ENCODE measurements around the gene PHF3.

Gene PHF3

GRCh38 chr6:63706630-63707029 is 71.0 kb downstream of the PHF3 start:
- H3K27ac ChIP-seq (ENCODE audit: low read depth in 2 of 2, low read length in 2 of 2), result no peak overlapping the region
- H3K4me3 ChIP-seq (ENCODE audit: low read length in 2 of 2), result no peak overlapping the region
- no peak overlapping the region for H3K9ac ChIP-seq (ENCODE audit: low read depth in 1 of 2, low read length in 2 of 2)
- no peaks in the 10 kb centered on the region for H3K9me3 ChIP-seq (ENCODE audit: control insufficient read depth in 2 of 2, low read length in 2 of 2)
- peaks cover 56 to 62% of the 10 kb centered on the region in 2 donors for H3K36me3 ChIP-seq (ENCODE audit: control insufficient read depth in 2 of 2, insufficient read depth in 2 of 2, low read length in 2 of 2)
- no peaks in the 10 kb centered on the region for H3K27me3 ChIP-seq (ENCODE audit: control insufficient read depth in 2 of 2, insufficient read depth in 2 of 2, low read length in 2 of 2)
- no peaks in the 10 kb centered on the region for H3K4me1 ChIP-seq (ENCODE audit: control insufficient read depth in 2 of 2, insufficient read depth in 2 of 2, low read length in 2 of 2)

GRCh38 chr6:63708631-63709030 is 73.0 kb downstream of the PHF3 start:
- Histone ChIP-seq H3K9ac (ENCODE audit: low read depth in 1 of 2, low read length in 2 of 2) (no peak overlapping the region), H3K36me3 (ENCODE audit: control insufficient read depth in 2 of 2, insufficient read depth in 2 of 2, low read length in 2 of 2) (peaks cover 61 to 67% of the 10 kb centered on the region in 2 donors), H3K4me1 (ENCODE audit: control insufficient read depth in 2 of 2, insufficient read depth in 2 of 2, low read length in 2 of 2) (no peaks in the 10 kb centered on the region), H3K27me3 (ENCODE audit: control insufficient read depth in 2 of 2, insufficient read depth in 2 of 2, low read length in 2 of 2) (no peaks in the 10 kb centered on the region), H3K9me3 (ENCODE audit: control insufficient read depth in 2 of 2, low read length in 2 of 2) (no peaks in the 10 kb centered on the region), H3K4me3 (ENCODE audit: low read length in 2 of 2) (no peak overlapping the region), H3K27ac (ENCODE audit: low read depth in 2 of 2, low read length in 2 of 2) (no peak overlapping the region)

- Histone ChIP-seq H3K27me3 (ENCODE audit: control insufficient read depth in 2 of 2, insufficient read depth in 2 of 2, low read length in 2 of 2) (no peaks in the 10 kb centered on the region), H3K27ac (ENCODE audit: low read depth in 2 of 2, low read length in 2 of 2) (no peak overlapping the region), H3K9ac (ENCODE audit: low read depth in 1 of 2, low read length in 2 of 2) (no peak overlapping the region), H3K9me3 (ENCODE audit: control insufficient read depth in 2 of 2, low read length in 2 of 2) (no peaks in the 10 kb centered on the region), H3K4me3 (ENCODE audit: low read length in 2 of 2) (no peak overlapping the region), H3K4me1 (ENCODE audit: control insufficient read depth in 2 of 2, insufficient read depth in 2 of 2, low read length in 2 of 2) (no peaks in the 10 kb centered on the region), H3K36me3 (ENCODE audit: control insufficient read depth in 2 of 2, insufficient read depth in 2 of 2, low read length in 2 of 2) (peaks cover 60 to 62% of the 10 kb centered on the region in 2 donors)
These were observed 73.5 kb downstream of the PHF3 start for GRCh38 chr6:63709148-63709547.

- H3K9me3 ChIP-seq (ENCODE audit: control insufficient read depth in 2 of 2, low read length in 2 of 2), result no peaks in the 10 kb centered on the region
- H3K9ac ChIP-seq (ENCODE audit: low read depth in 1 of 2, low read length in 2 of 2), result no peak overlapping the region
- H3K4me3 ChIP-seq (ENCODE audit: low read length in 2 of 2), result no peak overlapping the region
- H3K36me3 ChIP-seq (ENCODE audit: control insufficient read depth in 2 of 2, insufficient read depth in 2 of 2, low read length in 2 of 2), result peaks cover 32 to 47% of the 10 kb centered on the region in 2 donors
- H3K27me3 ChIP-seq (ENCODE audit: control insufficient read depth in 2 of 2, insufficient read depth in 2 of 2, low read length in 2 of 2), result no peaks in the 10 kb centered on the region
- no peak overlapping the region for H3K27ac ChIP-seq (ENCODE audit: low read depth in 2 of 2, low read length in 2 of 2)
- no peaks in the 10 kb centered on the region for H3K4me1 ChIP-seq (ENCODE audit: control insufficient read depth in 2 of 2, insufficient read depth in 2 of 2, low read length in 2 of 2)
These were observed 77.7 kb downstream of the PHF3 start for GRCh38 chr6:63713332-63713731.

GRCh38 chr6:63714091-63714490 is 78.5 kb downstream of the PHF3 start:
- H3K36me3 ChIP-seq (ENCODE audit: control insufficient read depth in 2 of 2, insufficient read depth in 2 of 2, low read length in 2 of 2), result peaks cover 29 to 44% of the 10 kb centered on the region in 2 donors
- no peaks in the 10 kb centered on the region for H3K27me3 ChIP-seq (ENCODE audit: control insufficient read depth in 2 of 2, insufficient read depth in 2 of 2, low read length in 2 of 2)
- H3K4me3 ChIP-seq (ENCODE audit: low read length in 2 of 2), result no peak overlapping the region
- H3K4me1 ChIP-seq (ENCODE audit: control insufficient read depth in 2 of 2, insufficient read depth in 2 of 2, low read length in 2 of 2), result no peaks in the 10 kb centered on the region
- no peaks in the 10 kb centered on the region for H3K9me3 ChIP-seq (ENCODE audit: control insufficient read depth in 2 of 2, low read length in 2 of 2)
- H3K9ac ChIP-seq (ENCODE audit: low read depth in 1 of 2, low read length in 2 of 2), result no peak overlapping the region
- H3K27ac ChIP-seq (ENCODE audit: low read depth in 2 of 2, low read length in 2 of 2), result no peak overlapping the region

- Histone ChIP-seq H3K9me3 (ENCODE audit: control insufficient read depth in 2 of 2, low read length in 2 of 2) (no peaks in the 10 kb centered on the region), H3K4me3 (ENCODE audit: low read length in 2 of 2) (no peak overlapping the region), H3K9ac (ENCODE audit: low read depth in 1 of 2, low read length in 2 of 2) (no peak overlapping the region)
These were observed 80.6 kb downstream of the PHF3 start for GRCh38 chr6:63716169-63716568.

GRCh38 chr6:63721181-63721580 is 85.6 kb downstream of the PHF3 start:
- no peak overlapping the region for H3K27ac ChIP-seq (ENCODE audit: low read depth in 2 of 2, low read length in 2 of 2)
- H3K4me1 ChIP-seq (ENCODE audit: control insufficient read depth in 2 of 2, insufficient read depth in 2 of 2, low read length in 2 of 2), result peaks cover 0 to 6% of the 10 kb centered on the region in 2 donors
- no peak overlapping the region for H3K4me3 ChIP-seq (ENCODE audit: low read length in 2 of 2)
- H3K36me3 ChIP-seq (ENCODE audit: control insufficient read depth in 2 of 2, insufficient read depth in 2 of 2, low read length in 2 of 2), result no peaks in the 10 kb centered on the region
- no peaks in the 10 kb centered on the region for H3K27me3 ChIP-seq (ENCODE audit: control insufficient read depth in 2 of 2, insufficient read depth in 2 of 2, low read length in 2 of 2)
- H3K9ac ChIP-seq (ENCODE audit: low read depth in 1 of 2, low read length in 2 of 2), result no peak overlapping the region
- no peaks in the 10 kb centered on the region for H3K9me3 ChIP-seq (ENCODE audit: control insufficient read depth in 2 of 2, low read length in 2 of 2)

More at GRCh38 chr6:63716169-63716568, 80.6 kb downstream of the PHF3 start:
- Histone ChIP-seq H3K4me1 (ENCODE audit: control insufficient read depth in 2 of 2, insufficient read depth in 2 of 2, low read length in 2 of 2) (peaks cover 0 to 2% of the 10 kb centered on the region in 2 donors), H3K27me3 (ENCODE audit: control insufficient read depth in 2 of 2, insufficient read depth in 2 of 2, low read length in 2 of 2) (no peaks in the 10 kb centered on the region), H3K27ac (ENCODE audit: low read depth in 2 of 2, low read length in 2 of 2) (no peak overlapping the region), H3K36me3 (ENCODE audit: control insufficient read depth in 2 of 2, insufficient read depth in 2 of 2, low read length in 2 of 2) (peaks cover 18 to 28% of the 10 kb centered on the region in 2 donors)

- H3K9me3 ChIP-seq (ENCODE audit: control insufficient read depth in 2 of 2, low read length in 2 of 2), result no peaks in the 10 kb centered on the region
- peaks cover 0 to 6% of the 10 kb centered on the region in 2 donors for H3K4me1 ChIP-seq (ENCODE audit: control insufficient read depth in 2 of 2, insufficient read depth in 2 of 2, low read length in 2 of 2)
These were observed 89.1 kb downstream of the PHF3 start for GRCh38 chr6:63724721-63725120.

GRCh38 chr6:63730311-63730710 is 94.7 kb downstream of the PHF3 start:
- H3K27ac ChIP-seq (ENCODE audit: low read depth in 2 of 2, low read length in 2 of 2), result no peak overlapping the region
- H3K9ac ChIP-seq (ENCODE audit: low read depth in 1 of 2, low read length in 2 of 2), result no peak overlapping the region
- no peaks in the 10 kb centered on the region for H3K27me3 ChIP-seq (ENCODE audit: control insufficient read depth in 2 of 2, insufficient read depth in 2 of 2, low read length in 2 of 2)
- H3K4me3 ChIP-seq (ENCODE audit: low read length in 2 of 2), result no peak overlapping the region
- H3K36me3 ChIP-seq (ENCODE audit: control insufficient read depth in 2 of 2, insufficient read depth in 2 of 2, low read length in 2 of 2), result no peaks in the 10 kb centered on the region
- H3K9me3 ChIP-seq (ENCODE audit: control insufficient read depth in 2 of 2, low read length in 2 of 2), result no peaks in the 10 kb centered on the region
- no peaks in the 10 kb centered on the region for H3K4me1 ChIP-seq (ENCODE audit: control insufficient read depth in 2 of 2, insufficient read depth in 2 of 2, low read length in 2 of 2)

More at GRCh38 chr6:63724721-63725120, 89.1 kb downstream of the PHF3 start:
- Histone ChIP-seq H3K4me3 (ENCODE audit: low read length in 2 of 2) (no peak overlapping the region), H3K9ac (ENCODE audit: low read depth in 1 of 2, low read length in 2 of 2) (no peak overlapping the region), H3K27ac (ENCODE audit: low read depth in 2 of 2, low read length in 2 of 2) (no peak overlapping the region), H3K36me3 (ENCODE audit: control insufficient read depth in 2 of 2, insufficient read depth in 2 of 2, low read length in 2 of 2) (no peaks in the 10 kb centered on the region), H3K27me3 (ENCODE audit: control insufficient read depth in 2 of 2, insufficient read depth in 2 of 2, low read length in 2 of 2) (no peaks in the 10 kb centered on the region)

- H3K9me3 ChIP-seq (ENCODE audit: control insufficient read depth in 2 of 2, low read length in 2 of 2), result no peaks in the 10 kb centered on the region
- H3K4me1 ChIP-seq (ENCODE audit: control insufficient read depth in 2 of 2, insufficient read depth in 2 of 2, low read length in 2 of 2), result no peaks in the 10 kb centered on the region
- no peak overlapping the region for H3K4me3 ChIP-seq (ENCODE audit: low read length in 2 of 2)
- H3K36me3 ChIP-seq (ENCODE audit: control insufficient read depth in 2 of 2, insufficient read depth in 2 of 2, low read length in 2 of 2), result no peaks in the 10 kb centered on the region
- no peak overlapping the region for H3K27ac ChIP-seq (ENCODE audit: low read depth in 2 of 2, low read length in 2 of 2)
- no peaks in the 10 kb centered on the region for H3K27me3 ChIP-seq (ENCODE audit: control insufficient read depth in 2 of 2, insufficient read depth in 2 of 2, low read length in 2 of 2)
- H3K9ac ChIP-seq (ENCODE audit: low read depth in 1 of 2, low read length in 2 of 2), result no peak overlapping the region
These were observed 96.3 kb downstream of the PHF3 start for GRCh38 chr6:63731930-63732329.

GRCh38 chr6:63732336-63732735 is 96.7 kb downstream of the PHF3 start:
- Histone ChIP-seq H3K36me3 (ENCODE audit: control insufficient read depth in 2 of 2, insufficient read depth in 2 of 2, low read length in 2 of 2) (no peaks in the 10 kb centered on the region), H3K9me3 (ENCODE audit: control insufficient read depth in 2 of 2, low read length in 2 of 2) (no peaks in the 10 kb centered on the region), H3K27ac (ENCODE audit: low read depth in 2 of 2, low read length in 2 of 2) (no peak overlapping the region)

More at GRCh38 chr6:63732336-63732735, 96.7 kb downstream of the PHF3 start:
- Histone ChIP-seq H3K4me3 (ENCODE audit: low read length in 2 of 2) (no peak overlapping the region), H3K4me1 (ENCODE audit: control insufficient read depth in 2 of 2, insufficient read depth in 2 of 2, low read length in 2 of 2) (no peaks in the 10 kb centered on the region), H3K27me3 (ENCODE audit: control insufficient read depth in 2 of 2, insufficient read depth in 2 of 2, low read length in 2 of 2) (no peaks in the 10 kb centered on the region), H3K9ac (ENCODE audit: low read depth in 1 of 2, low read length in 2 of 2) (no peak overlapping the region)
